ENCODE data around the gene ACSF2.
"Not testable (repeated sequence)": the region's sequence is repeated elsewhere in the genome, so short reads cannot be mapped to it uniquely, and the experiment has no call there.

ACSF2 gene

GRCh38 chr17:50425682-50426471 is at the start of gene ACSF2:
ACSF2 (plus strand) TSS chr17:50426218; CDS start chr17:50426262, 44 bp downstream.
- peak; percentile 80 to 86 for DNase-seq

GRCh38 chr17:50379351-50380132 is 46.5 kb upstream of the ACSF2 start:
- DNase-seq: no peak

GRCh38 chr17:50380369-50381259 is 45.4 kb upstream of the ACSF2 start:
- DNase-seq: peak; percentile 20 to 26

GRCh38 chr17:50381260-50381815 is 44.7 kb upstream of the ACSF2 start:
- no peak for DNase-seq

- no peak for DNase-seq
Measured at GRCh38 chr17:50381920-50382319, 44.1 kb upstream of the ACSF2 start.

GRCh38 chr17:50382931-50383330 is 43.1 kb upstream of the ACSF2 start:
- no peak for DNase-seq

- no peak for DNase-seq
Measured at GRCh38 chr17:50386510-50386909, 39.5 kb upstream of the ACSF2 start.

GRCh38 chr17:50388728-50389127 is 37.3 kb upstream of the ACSF2 start:
- DNase-seq: no peak

- DNase-seq: no peak
Measured at GRCh38 chr17:50389534-50389933, 36.5 kb upstream of the ACSF2 start.

GRCh38 chr17:50392621-50393020 is 33.4 kb upstream of the ACSF2 start:
- DNase-seq: no peak

GRCh38 chr17:50393700-50394099 is 32.3 kb upstream of the ACSF2 start:
- DNase-seq: no peak

- DNase-seq: no peak
Measured at GRCh38 chr17:50394711-50395110, 31.3 kb upstream of the ACSF2 start.

GRCh38 chr17:50396261-50397110 is 29.5 kb upstream of the ACSF2 start:
- peak; percentile 29 to 36 for DNase-seq

- DNase-seq: peak; percentile 92 to 93
Measured at GRCh38 chr17:50397111-50397918, 28.7 kb upstream of the ACSF2 start, which contains the start of gene LRRC59. LRRC59 (minus strand) TSS chr17:50397523; CDS start chr17:50397317, 206 bp downstream.

GRCh38 chr17:50397919-50398285 is 28.1 kb upstream of the ACSF2 start:
- DNase-seq: no peak

- DNase-seq: not testable (repeated sequence)
Measured at GRCh38 chr17:50398672-50399071, 27.3 kb upstream of the ACSF2 start.

GRCh38 chr17:50399591-50399990 is 26.4 kb upstream of the ACSF2 start:
- not testable (repeated sequence) for DNase-seq

GRCh38 chr17:50405351-50405750 is 20.7 kb upstream of the ACSF2 start:
- not testable (repeated sequence) for DNase-seq

GRCh38 chr17:50406578-50406977 is 19.4 kb upstream of the ACSF2 start:
- DNase-seq: no peak

- DNase-seq: no peak
Measured at GRCh38 chr17:50407921-50408320, 18.1 kb upstream of the ACSF2 start.
